22Rv1 (cell line): ENCODE measurements around the gene ATP1A4.

Experiments
- CTCF ChIP-seq: fragments of 450-650 bp; IDR thresholded peaks from 2 replicates; pipeline ENCODE4 v1.5.1; 2017; ENCODE audit warnings: mild to moderate bottlenecking
- ZFX ChIP-seq: fragments of 450-650 bp; IDR thresholded peaks from 2 replicates; pipeline ENCODE4 v1.6.1; 2017; ENCODE audit warnings: antibody characterized with exemption, borderline replicate concordance

GRCh38 chr1:160149233-160149632 is 2.2 kb upstream of the ATP1A4 start:
- TF ChIP-seq CTCF (no peak), ZFX (no peak)
